Neural cell (in vitro differentiated cells): Measurements from ENCODE around the gene KLKB1. TPM values are rescaled to one million over a fixed set of nuclear protein-coding genes. Genes with fewer than 3 reads are reported as not detected.
"Not testable (repeated sequence)": the region's sequence is repeated elsewhere in the genome, so short reads cannot be mapped to it uniquely, and the experiment has no call there.

Source experiments
- H2AFZ ChIP-seq: fragments of 200-600, 300-800 bp; sonication (generic), shearing (Covaris generic); 2 replicates; pipeline ENCODE4 v1.6.0; 2014; ENCODE audit warnings: low read depth, mild to moderate bottlenecking, antibody characterized with exemption, low read length, moderate library complexity
- H3F3A ChIP-seq: fragments of 200-600 bp; shearing (Covaris generic); 2 replicates; pipeline ENCODE4 v1.6.1; 2016; ENCODE audit warnings: mild to moderate bottlenecking, moderate library complexity, mixed read lengths, antibody characterized with exemption, low read length; ENCODE audit not compliant: insufficient read depth, poor library complexity, severe bottlenecking
- H3K27ac ChIP-seq: fragments of 200-600, 300-800 bp; sonication (generic), shearing (Covaris generic); 2 replicates; pipeline ENCODE4 v1.5.1; 2014; ENCODE audit warnings: mild to moderate bottlenecking, low read length, moderate library complexity
- H3K27me3 ChIP-seq: fragments of 300-800, 200-600 bp; sonication (generic), shearing (Covaris generic); 2 replicates; pipeline ENCODE4 v1.6.0; 2014; ENCODE audit warnings: mild to moderate bottlenecking, low read depth, low read length, moderate library complexity; ENCODE audit not compliant: insufficient read depth
- H3K36me3 ChIP-seq: fragments of 300-800, 200-600 bp; sonication (generic), shearing (Covaris generic); 2 replicates; pipeline ENCODE4 v1.5.1; 2014; ENCODE audit warnings: mild to moderate bottlenecking, antibody characterized with exemption, low read length, moderate library complexity; ENCODE audit not compliant: insufficient read depth
- H3K4me2 ChIP-seq: fragments of 300-800, 200-600 bp; sonication (generic), shearing (Covaris generic); 2 replicates; pipeline ENCODE4 v1.6.0; 2014; ENCODE audit warnings: mild to moderate bottlenecking, low read length
- H3K4me3 ChIP-seq: fragments of 300-800, 200-600 bp; sonication (generic), shearing (Covaris generic); 2 replicates; pipeline ENCODE4 v1.5.1; 2014; ENCODE audit warnings: mild to moderate bottlenecking, low read length, moderate library complexity
- H3K79me2 ChIP-seq: fragments of 200-600 bp; shearing (Covaris generic); replicated peaks from 2 replicates; pipeline ENCODE4 v1.6.0; 2014; ENCODE audit warnings: mild to moderate bottlenecking, low read length, moderate library complexity; ENCODE audit not compliant: insufficient read depth
- H3K9ac ChIP-seq: fragments of 300-800, 200-600 bp; sonication (generic), shearing (Covaris generic); 2 replicates; pipeline ENCODE4 v1.6.1; 2016; ENCODE audit warnings: mild to moderate bottlenecking, low read length, mixed read lengths
- H3K9me2 ChIP-seq: fragments of 200-600 bp; shearing (Covaris generic); 2 replicates; pipeline ENCODE4 v1.6.1; 2016; ENCODE audit warnings: mild to moderate bottlenecking, low read length, mixed read lengths; ENCODE audit not compliant: insufficient read depth
- H3K9me3 ChIP-seq: fragments of 200-600, 300-800 bp; sonication (generic), shearing (Covaris generic); 2 replicates; pipeline ENCODE4 v1.6.1; 2016; ENCODE audit warnings: mild to moderate bottlenecking, mixed run types, low read length, moderate library complexity, mixed read lengths
- H4K20me1 ChIP-seq: fragments of 200-600 bp; shearing (Covaris generic); 2 replicates; pipeline ENCODE4 v1.6.1; 2016; ENCODE audit warnings: mild to moderate bottlenecking, mixed run types; ENCODE audit not compliant: insufficient read depth
- EP300 ChIP-seq: fragments of 450-650 bp; conservative IDR thresholded peaks from 2 replicates; pipeline ENCODE4 v1.6.1; 2014; ENCODE audit warnings: antibody characterized with exemption, mild to moderate bottlenecking, moderate library complexity; ENCODE audit not compliant: poor library complexity, severe bottlenecking
- POLR2AphosphoS5 ChIP-seq: IDR thresholded peaks from 2 replicates; pipeline ENCODE4 v1.6.1; 2012
- REST ChIP-seq: IDR thresholded peaks from 2 replicates; pipeline ENCODE4 v1.6.1; 2012; ENCODE audit warnings: borderline replicate concordance
- SMC3 ChIP-seq: fragments of 450-650 bp; conservative IDR thresholded peaks from 2 replicates; pipeline ENCODE4 v1.6.1; 2014; ENCODE audit warnings: antibody characterized with exemption, mild to moderate bottlenecking, moderate library complexity; ENCODE audit not compliant: poor library complexity
- TAF1 ChIP-seq: IDR thresholded peaks from 2 replicates; pipeline ENCODE4 v1.6.1; 2012; ENCODE audit warnings: low read depth
- polyA plus RNA-seq: library from polyadenylated mRNA; depleted of rRNA; stranded (reverse); fragments of >200 nt; gene quantifications from 2 replicates; pipeline ENCODE4 v1.2.3, GENCODE V29; 2014

Gene KLKB1
- polyA plus RNA-seq, 1 donor from 2014 or later: not detected

DNA sequence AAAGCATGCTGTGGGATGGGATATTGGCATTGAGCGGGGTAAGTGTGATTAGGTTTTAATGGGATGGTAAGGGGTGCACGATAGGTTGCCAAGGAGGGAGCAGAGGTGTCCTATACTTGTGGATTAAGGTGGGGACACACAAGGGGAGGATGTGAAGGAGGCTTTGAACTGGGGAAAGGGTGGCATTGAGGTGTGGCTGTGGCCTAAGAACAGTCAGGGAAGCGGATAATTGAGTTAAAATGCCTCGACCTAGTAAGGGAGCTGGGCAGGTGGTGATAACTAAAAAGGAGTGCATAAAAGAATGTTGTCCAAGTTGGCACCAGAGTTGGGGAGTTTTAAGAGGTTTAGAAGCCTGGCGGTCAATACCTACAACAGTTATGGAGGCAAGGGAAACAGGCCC lies 17.5 kb downstream of the KLKB1 start:
- no peak overlapping the region for H3K27ac ChIP-seq
- no peaks in the 10 kb centered on the region for H3K36me3 ChIP-seq
- H3K27me3 ChIP-seq: no peaks in the 10 kb centered on the region
- H3K4me2 ChIP-seq: no peak overlapping the region
- H3K9me3 ChIP-seq: no peaks in the 10 kb centered on the region
- H3F3A ChIP-seq: no peaks in the 10 kb centered on the region
- H3K4me3 ChIP-seq: no peak overlapping the region
- H2AFZ ChIP-seq: no peak overlapping the region
- no peak overlapping the region for H3K9ac ChIP-seq
- H3K79me2 ChIP-seq: no peaks in the 10 kb centered on the region
- no peaks in the 10 kb centered on the region for H3K9me2 ChIP-seq
- no peaks in the 10 kb centered on the region for H4K20me1 ChIP-seq
- TF ChIP-seq POLR2AphosphoS5: no peak
- TF ChIP-seq SMC3: no peak
- TF ChIP-seq TAF1: no peak
- TF ChIP-seq REST: no peak

DNA sequence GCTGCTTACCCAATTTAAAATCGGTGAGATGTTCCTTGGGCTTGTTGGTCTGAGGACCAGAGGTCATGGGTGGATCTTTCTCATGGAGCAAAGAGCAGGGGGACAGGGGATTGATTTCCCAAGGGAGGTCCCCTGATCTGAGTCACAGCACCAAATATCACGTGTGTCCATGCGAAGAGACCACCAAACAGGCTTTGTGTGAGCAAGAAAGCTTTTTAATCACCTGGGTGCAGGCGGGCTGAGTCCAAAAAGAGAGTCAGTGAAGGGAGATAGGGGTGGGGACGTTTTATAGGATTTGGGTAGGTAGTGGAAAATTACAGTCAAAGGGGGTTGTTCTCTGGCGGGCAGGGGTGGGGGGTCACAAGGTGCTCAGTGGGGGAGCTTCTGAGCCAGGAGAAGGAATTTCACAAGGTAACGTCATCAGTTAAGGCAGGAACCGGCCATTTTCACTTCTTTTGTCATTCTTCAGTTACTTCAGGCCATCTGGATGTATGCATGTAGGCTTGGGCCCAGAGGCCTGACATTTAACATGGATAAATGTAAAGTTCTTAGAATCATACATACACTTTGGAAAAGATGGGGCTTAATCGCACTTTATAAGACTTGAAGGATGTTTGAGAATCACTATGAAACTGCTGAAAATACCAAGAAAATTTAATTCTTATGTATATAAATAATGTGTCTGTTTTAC lies 19.9 kb downstream of the KLKB1 start:
- H3F3A ChIP-seq, H2AFZ ChIP-seq, H3K9me2 ChIP-seq, H3K9me3 ChIP-seq, H4K20me1 ChIP-seq, H3K36me3 ChIP-seq, H3K27ac ChIP-seq, H3K79me2 ChIP-seq, H3K4me3 ChIP-seq, H3K27me3 ChIP-seq, H3K9ac ChIP-seq, H3K4me2 ChIP-seq: not testable (repeated sequence)

DNA sequence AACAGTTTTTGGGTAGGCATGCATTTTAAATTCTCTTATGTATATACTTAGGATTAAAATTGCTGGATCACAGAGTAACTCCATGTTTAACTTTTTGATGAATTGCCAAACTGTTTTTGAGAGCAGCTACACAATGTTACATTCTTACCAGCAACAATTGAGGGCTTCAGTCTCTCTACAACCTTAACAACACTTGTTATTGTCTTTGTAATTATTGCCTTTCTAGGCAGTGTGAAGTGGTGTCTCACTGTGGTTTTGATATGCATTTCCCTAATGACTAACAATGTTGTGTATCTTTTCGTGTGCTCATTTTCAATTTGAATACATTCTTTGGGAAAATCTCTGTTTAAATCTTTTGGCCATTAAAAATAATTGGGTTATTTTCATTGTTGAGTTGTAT lies 21.3 kb downstream of the KLKB1 start:
- no peaks in the 10 kb centered on the region for H3K9me2 ChIP-seq
- no peak overlapping the region for H2AFZ ChIP-seq
- H3F3A ChIP-seq: no peaks in the 10 kb centered on the region
- H3K27me3 ChIP-seq: no peaks in the 10 kb centered on the region
- no peaks in the 10 kb centered on the region for H4K20me1 ChIP-seq
- H3K9ac ChIP-seq: no peak overlapping the region
- H3K9me3 ChIP-seq: no peaks in the 10 kb centered on the region
- no peak overlapping the region for H3K4me3 ChIP-seq
- no peak overlapping the region for H3K4me2 ChIP-seq
- no peak for TF ChIP-seq EP300
- no peak for TF ChIP-seq TAF1
- TF ChIP-seq SMC3: no peak
- TF ChIP-seq REST: no peak
- H3K27ac ChIP-seq: no peak overlapping the region
- no peaks in the 10 kb centered on the region for H3K79me2 ChIP-seq
- no peaks in the 10 kb centered on the region for H3K36me3 ChIP-seq
